Temporal lobe (tissue), 2 donors: ENCODE results near the gene DDX21. TPM values are rescaled to one million over a fixed set of nuclear protein-coding genes. Genes with fewer than 3 reads are reported as not detected.

ENCODE experiments used
- small RNA-seq: library from RNA; depleted of rRNA; stranded (forward); fragments of <200 nt; gene quantifications from one replicate; pipeline ENCODE3, GENCODE V24; 2014; ENCODE audit warnings: low replicate concordance
- total RNA-seq: library from RNA; depleted of rRNA; stranded (reverse); fragments of >200 nt; gene quantifications from one replicate; pipeline ENCODE4 v1.2.3, GENCODE V29; 2014

DDX21 gene
- total RNA-seq, 1 donor from 2014 or later: 32.2 TPM

Small RNA genes lying within 50 kb of the gene (small RNA-seq; reads per million reads assigned to genes)
- gene RNU6-571P: not detected

Other genes starting within 250 kb of the DDX21 start
- gene CCAR1, start 234.9 kb upstream of the DDX21 start, total RNA-seq: 41.1 TPM
- 6.4 TPM for gene STOX1, start 128.6 kb upstream of the DDX21 start, total RNA-seq
- gene DDX50, start 54.9 kb upstream of the DDX21 start, total RNA-seq: 33.7 TPM
- gene KIFBP, start 32.6 kb downstream of the DDX21 start, total RNA-seq: 34.7 TPM
- 16.2 TPM for gene SRGN, start 131.9 kb downstream of the DDX21 start, total RNA-seq
- gene VPS26A, start 168.0 kb downstream of the DDX21 start, total RNA-seq: 60.7 TPM
- gene SUPV3L1, start 224.1 kb downstream of the DDX21 start, total RNA-seq: 29.0 TPM